HUDEP-2 (cell line): ENCODE results near the gene GALT.
"Not testable (repeated sequence)": the region's sequence is repeated elsewhere in the genome, so short reads cannot be mapped to it uniquely, and the experiment has no call there.

Experiments used
- DNase-seq, 76 experiments: peaks; one replicate each; lab custom pipeline; 2025; ENCODE audit not compliant: unreplicated experiment in 76 of 76; lab: John Stamatoyannopoulos, UW

The GALT gene

DNA sequence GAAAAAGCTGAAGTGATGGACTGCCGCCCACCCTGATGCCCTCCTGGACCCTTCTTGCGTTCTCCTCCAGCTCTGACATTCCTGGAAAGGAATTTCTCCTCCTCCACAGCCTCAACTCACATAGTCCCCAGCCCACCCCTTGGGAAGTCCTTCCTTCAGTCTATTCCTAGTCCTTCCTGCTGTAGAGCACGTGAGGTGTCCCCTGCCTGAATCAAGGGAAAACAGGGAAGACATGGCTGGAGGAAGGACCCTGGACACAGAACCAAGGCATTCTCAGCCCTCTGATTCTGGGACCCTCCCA lies 21.3 kb upstream of the GALT start:
- no peak for DNase-seq

DNA sequence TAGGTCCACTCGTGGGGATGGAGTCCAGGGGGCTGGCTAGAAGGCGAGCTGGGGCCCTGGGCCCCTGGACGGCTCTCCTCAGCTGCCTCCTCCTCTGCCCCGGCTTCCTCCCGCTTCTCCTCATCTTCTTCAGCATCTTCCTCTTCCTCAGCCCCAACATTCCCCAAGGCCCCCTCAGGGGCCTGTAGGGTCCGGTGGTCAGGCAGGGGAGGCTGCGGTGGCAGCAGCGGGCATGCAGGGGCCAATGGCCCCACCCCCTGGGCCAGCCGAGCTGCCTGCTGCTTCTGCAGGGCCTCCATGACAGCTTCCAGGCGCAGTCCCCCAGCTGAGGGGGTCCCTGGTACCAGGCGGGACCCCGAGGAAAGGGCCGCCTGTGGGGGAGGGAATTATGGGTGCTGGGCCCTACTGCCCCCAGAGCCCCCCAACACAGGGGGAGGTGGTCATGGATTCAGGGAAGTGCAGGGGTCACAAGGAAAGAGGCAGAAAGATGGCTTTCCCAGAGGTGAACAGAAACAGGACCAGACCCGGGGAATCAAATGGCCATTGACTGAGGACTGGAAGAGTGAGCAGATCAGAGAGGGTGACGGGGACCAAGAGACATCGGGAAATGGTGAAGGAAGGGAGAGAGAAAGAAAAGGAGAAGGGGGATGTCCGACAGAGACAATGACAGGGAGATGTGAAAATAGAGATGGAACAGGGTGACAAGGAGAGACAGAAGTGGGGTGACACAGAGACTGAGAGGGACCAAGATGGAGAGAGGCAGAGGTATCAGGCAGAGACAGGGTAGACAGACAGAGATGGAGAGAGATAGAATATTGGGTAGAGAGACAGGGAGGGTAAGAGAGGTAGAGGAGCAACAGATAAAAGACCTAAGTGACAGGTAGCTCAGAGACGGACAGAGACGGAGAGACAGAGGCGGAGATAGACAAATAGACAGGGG lies 18.5 kb upstream of the GALT start:
- DNase-seq = no peak

DNA sequence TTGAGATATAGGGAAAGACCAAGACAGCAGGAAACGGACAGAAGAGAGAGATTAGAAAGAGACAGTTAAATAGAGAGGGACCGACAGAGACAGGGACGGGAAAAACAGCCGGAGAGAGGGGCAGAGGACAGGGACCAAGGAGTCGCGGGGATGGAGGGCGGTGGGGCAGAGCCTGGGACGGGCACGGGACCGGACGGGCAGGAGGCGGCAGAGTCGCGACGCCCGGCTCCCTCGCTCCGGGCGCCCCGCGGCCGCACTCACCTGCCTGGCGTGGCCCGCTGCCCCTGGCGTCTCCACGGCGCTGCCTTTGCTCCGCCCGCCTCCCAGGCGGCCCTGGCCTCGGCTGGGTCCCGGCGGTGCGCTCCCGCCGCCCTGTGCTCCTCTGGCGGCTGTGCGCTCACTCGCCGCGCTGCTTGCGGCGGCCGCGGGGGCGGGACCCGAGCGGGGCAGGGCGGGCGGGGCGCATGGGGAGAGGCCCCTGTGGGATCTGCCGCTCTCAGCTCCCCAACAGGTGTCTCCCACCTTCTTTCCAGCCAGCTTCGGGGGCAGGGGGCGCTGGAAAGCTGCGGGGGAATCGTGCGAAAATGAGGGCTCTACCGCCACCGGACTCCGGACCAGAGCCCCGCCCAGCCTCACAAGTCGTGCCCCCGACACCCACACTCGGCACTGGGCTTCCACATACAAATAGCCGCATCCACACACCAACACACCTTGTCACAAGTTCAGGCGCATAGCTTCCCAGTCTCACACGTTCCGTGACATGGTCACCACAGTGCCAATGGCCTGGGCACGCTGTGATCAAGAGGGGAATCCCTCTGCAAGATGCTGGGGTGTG lies 17.6 kb upstream of the GALT start, which contains the start of gene ARID3C:
ARID3C (minus strand) TSS at position 411 of the 835 bp plus-strand sequence. CDS start 1,052 bp downstream, outside the sequence.
- DNase-seq = peak in 15 of 76 experiments; percentile 6 to 34 (median 21)

DNA sequence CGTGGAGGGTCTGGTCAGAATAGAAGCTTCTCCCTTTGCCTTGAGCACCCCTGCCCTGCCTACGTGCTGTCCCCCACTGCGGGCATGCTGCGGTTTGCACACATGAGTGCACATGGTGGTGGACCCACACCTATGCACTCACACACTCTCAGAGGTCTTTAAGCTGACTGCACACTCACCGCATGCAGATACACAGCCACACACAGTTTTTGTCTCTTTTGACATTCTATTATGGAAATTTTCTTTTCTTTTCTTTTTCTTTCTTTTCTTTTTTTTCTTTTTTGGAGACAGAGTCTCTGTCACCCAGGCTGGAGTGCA lies 17.0 kb upstream of the GALT start:
- no peak for DNase-seq

DNA sequence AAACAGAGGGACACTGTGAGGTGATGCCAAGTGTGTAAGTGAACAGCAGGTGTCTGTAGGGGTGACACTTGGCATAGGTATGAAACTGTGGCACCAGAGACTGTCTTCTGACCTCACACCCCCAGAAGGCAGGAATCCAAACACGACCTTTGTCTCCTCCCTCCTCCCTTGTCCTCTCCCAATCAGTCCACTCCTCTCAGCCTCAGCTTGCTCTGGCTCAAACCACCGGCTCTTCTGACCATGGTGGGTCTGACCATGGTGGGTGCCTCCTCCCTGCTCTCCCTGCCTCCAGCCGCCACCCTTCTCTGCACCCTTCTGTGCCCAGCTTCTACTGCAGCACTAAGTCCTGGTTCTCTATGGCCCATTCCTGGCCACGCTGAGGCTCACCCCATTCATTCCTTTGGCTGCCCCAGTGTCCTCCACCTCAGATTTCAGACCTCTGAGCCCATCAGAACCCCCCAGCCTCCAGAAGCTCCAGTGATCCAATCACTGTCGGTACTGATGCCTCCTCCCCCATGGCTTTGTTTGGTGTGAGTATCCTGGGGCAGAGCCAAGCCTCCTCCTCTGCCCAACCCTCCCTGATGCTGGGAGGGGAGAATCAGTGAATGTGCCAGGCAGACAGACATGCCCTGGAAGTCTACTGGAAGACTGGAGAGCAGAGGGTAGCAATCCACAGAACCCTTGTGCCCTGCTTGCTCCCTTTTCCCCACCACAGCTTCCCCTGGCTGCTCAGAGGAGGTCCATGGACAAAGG lies 15.9 kb upstream of the GALT start:
- peak in 1 of 76 experiments; percentile 9 for DNase-seq

DNA sequence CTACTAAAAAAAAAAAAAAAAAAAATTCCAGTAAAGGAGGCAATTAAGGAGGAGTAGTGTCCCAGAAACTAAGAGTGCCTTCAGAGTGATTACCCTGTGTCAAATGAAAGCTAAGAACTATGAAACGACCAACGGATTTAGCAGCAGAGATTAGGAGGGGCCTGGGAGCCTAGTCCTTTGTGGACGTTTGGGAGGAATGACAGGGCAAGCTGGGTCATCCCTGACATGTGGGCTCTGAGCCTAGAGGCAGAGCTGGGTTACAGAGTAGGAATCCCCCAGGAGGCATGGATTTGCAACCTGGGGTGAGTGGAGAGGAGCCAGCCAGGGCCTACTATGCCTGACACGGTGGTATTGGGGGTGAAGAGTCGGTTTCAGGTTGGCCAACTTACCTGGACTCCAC lies 13.3 kb upstream of the GALT start:
- no peak for DNase-seq

DNA sequence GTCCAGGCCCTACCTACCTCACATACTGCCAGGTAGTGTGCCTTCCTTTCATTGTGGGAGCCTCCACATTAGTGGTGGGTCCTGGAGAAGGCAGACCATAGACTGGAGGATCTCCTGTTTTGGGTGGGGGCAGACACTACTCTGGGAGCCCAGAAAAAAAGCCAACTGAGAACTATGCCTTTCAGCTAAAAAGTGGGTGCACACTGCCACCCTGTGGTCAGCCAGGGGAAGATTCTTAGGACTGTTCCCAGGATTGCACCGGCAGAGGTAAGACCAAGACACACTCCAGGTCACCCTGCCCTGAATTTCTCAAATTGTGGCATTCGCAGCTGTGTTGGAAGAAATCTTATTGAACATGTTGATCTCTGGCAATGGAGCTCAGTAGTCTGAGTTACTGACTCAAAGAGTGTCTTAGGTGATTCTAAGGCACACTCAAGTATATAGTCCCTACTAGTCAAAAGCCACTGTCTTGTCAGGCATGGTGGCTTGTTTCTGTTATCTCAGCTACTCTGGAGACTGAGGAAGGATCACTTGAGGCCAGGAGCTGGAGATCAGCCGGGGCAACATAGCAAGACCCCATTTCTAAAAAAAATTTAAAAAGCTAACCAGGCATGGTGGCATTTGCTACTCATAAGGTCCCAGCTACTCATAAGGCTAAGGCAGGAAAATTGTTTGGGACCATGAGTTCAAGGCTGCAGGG lies 12.5 kb upstream of the GALT start:
- peak in 69 of 76 experiments; percentile 14 to 81 (median 57) for DNase-seq

DNA sequence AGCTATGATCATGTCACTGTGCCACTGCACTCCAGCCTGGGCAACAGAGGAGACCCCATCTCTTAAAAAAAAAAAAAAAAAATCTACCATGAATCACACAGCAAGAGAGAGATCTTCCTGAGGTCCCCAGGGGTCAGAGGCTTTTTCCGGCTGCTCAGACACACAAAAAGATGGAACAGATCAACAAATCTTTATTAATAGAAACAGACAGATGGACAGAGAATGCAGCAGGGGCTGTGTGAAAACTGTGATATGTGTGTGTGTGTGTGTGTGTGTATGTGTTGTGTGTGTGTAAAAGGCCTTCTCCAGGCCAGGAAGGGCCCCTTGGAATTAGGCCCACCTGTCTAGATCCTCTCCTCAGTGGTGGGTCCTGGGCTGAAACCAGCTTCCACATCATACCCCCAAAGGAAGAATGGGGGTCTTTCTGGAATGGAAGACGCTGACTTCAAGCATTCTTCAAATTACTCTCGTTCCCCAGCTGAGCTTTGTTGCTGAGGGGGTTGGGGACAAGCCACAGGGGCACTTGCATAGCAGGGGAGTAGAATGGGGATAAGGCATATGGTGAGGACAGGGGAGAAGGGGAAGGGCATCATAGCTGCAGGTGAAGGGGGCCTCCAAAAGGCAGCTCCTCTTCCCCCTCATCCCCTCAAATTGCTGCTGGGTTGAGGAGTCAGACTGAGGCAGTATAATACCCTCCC lies 11.8 kb upstream of the GALT start:
- DNase-seq = no peak

DNA sequence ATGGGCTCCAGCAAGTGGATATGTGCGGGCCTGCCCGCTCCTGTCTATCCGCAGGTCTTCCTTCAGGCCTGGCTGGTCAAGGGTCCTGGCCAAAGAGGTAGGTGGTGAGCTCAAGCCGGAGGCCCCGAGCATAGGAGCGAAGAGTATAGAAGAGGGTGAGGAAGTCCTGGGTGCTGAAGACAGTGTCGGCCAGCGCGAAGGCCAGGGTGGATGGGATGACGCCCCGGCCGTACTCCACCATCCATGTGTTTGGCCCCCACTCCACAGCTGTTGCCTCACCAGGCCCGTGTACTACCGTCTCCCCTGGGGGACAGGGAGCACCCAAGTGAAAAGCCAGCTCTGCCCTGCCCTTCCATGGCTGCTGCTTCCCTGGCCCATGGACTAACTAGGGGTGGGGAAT lies 10.9 kb upstream of the GALT start:
- DNase-seq = no peak

DNA sequence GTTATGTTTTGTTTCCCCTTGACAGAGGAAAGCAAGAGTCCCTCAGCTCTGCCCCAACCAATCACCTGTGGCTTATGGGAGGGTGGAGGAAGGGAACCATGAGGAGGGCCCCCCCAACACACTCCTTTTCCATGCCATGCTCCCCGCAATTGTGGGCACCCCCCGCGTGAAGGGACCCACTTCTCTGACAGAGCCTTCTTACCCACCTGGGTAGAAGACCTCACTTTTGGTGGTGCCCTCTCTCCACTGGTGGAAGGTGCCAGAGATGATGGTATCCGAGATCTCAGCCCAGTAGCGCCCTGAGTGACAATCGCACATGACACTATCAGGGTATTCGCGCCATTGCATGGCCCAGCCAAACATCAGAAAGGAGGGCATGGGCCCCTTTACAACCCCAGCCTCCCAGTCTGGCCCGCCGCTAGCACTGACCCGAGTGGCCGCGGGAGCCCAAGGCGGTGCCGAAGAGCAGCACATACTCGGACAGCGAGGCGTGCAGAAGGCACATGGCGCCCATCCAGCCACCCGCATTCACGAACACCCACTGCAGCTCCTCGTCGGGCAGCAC lies 9.6 kb upstream of the GALT start:
- DNase-seq = peak in 16 of 76 experiments; percentile 11 to 68 (median 44)

DNA sequence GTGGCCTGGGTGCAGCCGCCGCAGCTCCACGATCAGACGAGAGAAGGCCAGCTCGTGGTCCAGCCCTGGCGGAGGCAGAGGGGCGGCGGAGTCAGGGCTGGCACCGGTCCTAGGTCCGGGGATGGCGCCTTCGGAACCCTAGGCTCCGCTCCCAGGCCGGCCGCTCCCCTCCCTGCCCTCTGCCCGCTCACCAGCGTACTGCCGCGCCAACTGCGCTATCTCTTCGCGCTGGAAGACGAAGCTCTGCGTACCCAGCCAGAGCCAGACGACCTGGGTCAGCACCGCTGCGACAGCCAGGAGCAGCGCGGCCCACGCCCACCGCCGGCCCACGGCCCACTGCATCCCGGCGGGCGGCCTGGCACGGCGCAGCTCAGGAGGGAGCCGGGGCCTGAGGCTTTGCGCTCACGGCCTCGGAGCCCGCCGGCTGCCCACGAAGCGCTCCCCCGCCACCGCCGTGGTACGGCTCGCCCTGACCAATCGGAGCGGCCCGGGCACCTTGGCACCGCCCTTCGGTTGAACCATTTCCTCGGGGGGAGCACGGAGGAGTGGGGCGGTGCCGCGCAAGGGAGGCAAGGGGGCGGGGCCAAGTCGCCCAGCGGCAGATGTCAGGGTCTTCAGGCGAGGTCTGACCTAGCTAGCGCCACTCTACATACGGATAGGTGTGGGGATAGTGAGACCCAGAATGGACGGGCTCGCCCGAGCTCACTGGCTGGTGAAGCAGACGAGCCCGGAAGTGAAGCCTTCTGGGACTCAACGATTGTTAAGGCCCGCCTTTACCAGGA lies 8.9 kb upstream of the GALT start, which contains the start of gene SIGMAR1:
SIGMAR1 (minus strand) TSS at position 432 of the 782 bp plus-strand sequence; CDS start at position 342, 90 bp downstream.
- DNase-seq = peak; percentile 10 to 95 (median 88)

DNA sequence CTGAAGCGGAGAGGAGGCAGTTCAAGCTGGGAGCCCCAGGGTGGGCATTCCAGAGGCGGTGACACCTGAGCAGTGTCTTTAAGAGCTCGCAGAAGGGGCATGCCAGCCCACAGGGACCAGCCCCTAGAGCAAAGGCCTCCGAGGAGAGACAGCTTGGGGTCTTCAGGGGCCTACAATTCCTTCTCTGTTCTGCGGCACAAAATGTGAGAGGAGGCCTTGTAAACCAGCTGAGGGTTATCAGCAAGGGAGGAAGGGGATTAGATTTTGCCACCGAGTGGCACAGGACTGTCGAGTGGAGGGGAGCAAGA lies 8.4 kb upstream of the GALT start:
- no peak for DNase-seq

DNA sequence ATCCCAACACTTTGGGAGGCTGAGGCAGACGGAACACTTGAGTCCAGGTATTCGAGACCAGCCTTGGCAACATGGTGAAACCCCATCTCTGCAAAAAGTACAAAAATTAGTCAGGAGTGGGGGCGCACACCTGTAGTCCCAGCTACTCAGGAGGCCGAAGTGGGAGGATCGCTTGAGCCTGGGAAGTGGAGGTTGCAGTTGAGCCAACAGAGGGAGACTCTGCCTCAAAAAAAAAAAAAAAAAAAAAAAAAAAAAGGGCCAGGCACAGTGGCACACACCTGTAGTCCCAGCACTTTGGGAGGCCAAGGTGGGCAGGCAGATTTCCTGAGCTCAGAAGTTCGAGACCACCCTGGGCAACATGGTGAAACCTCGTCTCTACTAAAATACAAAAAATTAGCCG lies 7.2 kb upstream of the GALT start:
- DNase-seq = not testable (repeated sequence)

DNA sequence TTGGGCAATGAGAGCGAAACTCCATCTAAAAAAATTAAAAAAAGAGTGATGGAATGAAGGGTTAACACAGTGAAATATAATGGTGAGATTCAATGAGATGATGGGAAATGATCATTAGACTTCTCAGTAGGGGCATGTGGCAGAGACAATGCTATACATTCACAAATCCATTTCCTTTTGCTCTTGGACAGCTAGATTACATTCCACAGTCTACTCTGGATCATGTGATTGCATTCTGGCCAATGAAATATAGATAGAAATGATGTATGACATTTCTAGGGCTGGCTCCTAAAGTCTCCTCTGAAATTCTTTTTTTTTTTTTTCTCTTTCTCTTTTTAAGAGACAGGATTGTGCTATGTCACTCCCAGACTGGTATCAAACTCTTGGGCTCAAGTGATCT lies 3.8 kb upstream of the GALT start:
- DNase-seq = no peak

DNA sequence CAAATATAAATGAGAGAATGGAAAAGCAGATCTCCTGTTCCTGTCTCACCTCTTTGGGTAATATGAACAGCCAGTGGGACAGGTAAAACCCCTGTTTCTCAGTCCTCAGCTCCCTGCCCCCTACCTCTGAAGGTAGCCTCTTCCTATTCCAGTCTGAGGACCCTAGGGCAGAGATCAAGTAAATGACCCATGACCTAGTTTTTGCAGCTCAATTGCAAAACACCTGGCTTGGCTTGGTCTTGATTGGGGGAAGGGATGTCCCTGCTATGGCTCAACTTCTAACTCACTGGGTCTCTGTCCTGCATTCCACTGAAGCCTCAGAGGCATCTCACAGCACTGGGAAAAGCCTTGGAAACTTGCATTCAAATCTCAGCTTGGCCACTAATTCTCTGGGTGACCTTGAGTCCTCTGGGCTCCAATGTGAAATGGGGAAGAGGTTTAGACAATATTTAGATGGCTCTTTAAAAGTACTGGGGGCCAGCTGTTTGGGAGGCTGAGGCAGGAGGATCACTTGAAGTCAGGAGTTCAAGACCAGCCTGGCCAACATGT lies 1.6 kb upstream of the GALT start:
- no peak for DNase-seq

DNA sequence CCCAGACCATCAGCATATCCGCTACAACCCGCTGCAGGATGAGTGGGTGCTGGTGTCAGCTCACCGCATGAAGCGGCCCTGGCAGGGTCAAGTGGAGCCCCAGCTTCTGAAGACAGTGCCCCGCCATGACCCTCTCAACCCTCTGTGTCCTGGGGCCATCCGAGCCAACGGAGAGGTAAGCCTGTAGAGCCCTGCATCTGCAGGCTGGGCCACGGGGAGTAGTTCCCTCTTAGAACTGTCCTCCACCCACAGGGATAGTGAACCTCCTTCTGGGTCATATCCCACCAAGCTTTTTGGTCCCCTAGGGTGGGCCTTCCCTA lies 569 bp downstream of the GALT start:
- peak in 2 of 76 experiments; percentile 38 to 50 for DNase-seq

DNA sequence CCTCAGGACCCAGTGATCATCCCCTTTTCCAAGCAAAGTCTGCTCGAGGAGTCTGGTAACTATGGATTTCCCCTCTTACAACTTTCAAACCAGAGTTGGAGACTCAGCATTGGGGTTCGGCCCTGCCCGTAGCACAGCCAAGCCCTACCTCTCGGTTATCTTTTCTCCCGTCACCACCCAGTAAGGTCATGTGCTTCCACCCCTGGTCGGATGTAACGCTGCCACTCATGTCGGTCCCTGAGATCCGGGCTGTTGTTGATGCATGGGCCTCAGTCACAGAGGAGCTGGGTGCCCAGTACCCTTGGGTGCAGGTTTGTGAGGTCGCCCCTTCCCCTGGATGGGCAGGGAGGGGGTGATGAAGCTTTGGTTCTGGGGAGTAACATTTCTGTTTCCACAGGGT lies 1.2 kb downstream of the GALT start:
- peak in 63 of 76 experiments; percentile 3 to 73 (median 42) for DNase-seq

DNA sequence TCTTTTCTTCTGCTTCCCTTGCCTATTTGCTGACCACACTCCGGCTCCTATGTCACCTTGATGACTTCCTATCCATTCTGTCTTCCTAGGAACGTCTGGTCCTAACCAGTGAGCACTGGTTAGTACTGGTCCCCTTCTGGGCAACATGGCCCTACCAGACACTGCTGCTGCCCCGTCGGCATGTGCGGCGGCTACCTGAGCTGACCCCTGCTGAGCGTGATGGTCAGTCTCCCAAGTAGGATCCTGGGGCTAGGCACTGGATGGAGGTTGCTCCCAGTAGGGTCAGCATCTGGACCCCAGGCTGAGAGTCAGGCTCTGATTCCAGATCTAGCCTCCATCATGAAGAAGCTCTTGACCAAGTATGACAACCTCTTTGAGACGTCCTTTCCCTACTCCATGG lies 2.2 kb downstream of the GALT start:
- no peak for DNase-seq

DNA sequence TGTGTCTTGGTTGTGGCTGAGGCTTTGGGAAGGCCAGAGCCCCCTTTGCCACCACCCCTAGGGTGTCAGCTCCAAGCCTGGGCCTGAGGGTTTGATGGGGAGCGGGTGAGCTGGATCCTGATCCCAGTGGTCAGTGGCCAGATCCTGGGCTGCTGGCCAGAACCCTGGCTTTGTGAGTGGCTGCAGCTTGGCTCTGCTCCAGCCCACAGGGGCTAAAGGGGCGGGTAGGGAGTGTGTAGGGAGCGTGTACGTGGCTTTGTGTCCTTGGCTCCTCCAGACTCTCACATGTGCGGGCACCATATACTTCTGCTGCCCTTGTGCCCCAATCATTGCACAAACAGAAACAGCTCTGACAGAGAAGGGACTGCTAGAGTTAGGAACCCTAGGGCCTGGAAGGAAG lies 4.3 kb downstream of the GALT start:
- DNase-seq = no peak
